ENCODE results near the gene PRR19.

Gene PRR19

GRCh38 chr19:42271861-42272534 lies 29.9 kb upstream of the PRR19 start:
- DNase-seq = no peak

DNA sequence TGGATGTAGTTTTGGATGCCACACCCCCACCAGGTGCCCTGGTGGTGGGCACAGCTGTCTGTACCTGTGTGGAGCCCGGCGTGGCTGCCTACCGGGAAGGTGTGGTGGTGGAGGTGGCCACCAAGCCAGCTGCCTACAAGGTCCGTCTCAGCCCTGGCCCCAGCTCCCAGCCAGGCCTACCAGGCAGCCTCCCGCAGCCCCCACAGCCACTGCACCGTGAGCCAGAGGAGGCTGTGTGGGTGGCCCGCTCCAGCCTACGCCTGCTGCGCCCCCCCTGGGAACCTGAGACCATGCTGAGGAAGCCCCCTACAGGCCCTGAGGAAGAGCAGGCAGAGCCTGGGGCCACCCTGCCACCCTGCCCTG lies 29.4 kb upstream of the PRR19 start:
- no peak for DNase-seq

DNA sequence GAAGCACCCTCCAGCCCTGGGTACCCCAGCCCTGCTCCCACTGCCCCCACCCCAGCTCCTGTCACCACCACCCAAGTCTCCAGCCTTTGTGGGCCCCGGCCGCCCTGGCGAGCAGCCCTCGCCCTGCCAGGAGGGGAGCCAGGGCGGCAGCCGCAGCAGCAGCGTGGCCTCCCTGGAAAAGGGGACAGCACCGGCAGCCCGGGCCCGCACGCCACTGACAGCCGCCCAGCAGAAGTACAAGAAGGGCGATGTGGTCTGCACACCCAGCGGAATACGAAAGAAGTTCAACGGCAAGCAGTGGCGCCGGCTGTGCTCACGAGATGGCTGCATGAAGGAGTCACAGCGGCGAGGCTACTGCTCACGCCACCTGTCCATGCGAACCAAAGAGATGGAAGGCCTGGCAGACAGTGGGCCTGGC lies 28.9 kb upstream of the PRR19 start:
- DNase-seq = no peak

DNA sequence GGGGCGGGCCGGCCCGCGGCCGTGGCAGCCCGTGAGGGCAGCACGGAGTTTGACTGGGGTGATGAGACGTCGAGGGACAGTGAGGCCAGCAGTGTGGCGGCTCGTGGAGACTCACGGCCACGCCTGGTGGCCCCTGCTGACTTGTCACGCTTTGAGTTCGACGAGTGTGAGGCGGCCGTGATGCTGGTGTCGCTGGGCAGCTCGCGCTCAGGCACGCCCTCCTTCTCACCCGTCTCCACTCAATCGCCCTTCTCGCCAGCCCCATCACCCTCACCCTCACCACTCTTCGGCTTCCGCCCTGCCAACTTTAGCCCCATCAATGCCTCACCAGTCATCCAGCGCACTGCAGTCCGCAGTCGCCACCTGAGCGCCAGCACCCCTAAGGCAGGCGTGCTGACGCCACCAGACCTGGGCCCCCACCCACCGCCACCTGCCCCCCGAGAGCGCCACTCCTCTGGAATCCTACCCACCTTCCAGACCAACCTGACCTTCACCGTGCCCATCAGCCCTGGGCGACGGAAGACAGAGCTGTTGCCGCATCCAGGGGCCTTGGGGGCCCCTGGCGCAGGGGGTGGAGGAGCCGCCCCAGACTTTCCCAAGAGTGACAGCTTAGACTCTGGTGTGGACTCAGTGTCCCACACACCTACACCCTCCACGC lies 28.4 kb upstream of the PRR19 start:
- DNase-seq = no peak

DNA sequence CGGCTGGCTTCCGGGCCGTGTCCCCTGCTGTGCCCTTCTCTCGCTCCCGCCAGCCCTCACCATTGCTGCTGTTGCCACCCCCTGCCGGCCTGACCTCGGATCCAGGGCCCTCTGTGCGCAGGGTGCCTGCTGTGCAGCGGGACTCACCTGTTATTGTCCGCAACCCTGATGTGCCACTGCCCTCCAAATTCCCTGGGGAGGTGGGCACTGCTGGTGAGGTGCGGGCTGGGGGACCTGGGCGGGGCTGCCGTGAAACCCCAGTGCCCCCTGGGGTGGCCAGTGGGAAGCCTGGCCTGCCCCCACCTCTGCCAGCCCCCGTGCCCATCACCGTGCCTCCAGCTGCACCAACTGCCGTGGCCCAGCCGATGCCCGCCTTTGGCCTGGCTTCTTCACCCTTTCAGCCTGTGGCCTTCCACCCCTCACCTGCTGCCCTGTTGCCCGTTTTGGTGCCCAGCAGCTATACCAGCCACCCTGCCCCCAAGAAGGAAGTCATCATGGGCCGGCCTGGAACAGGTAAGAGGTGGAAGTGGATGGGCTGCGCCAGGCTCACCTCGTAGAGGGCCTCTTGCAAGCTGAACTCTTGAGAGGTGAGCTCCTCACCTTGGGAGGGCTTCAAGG lies 27.8 kb upstream of the PRR19 start:
- DNase-seq = no peak

- DNase-seq = no peak
Measured at GRCh38 chr19:42275103-42275502, 26.8 kb upstream of the PRR19 start.

DNA sequence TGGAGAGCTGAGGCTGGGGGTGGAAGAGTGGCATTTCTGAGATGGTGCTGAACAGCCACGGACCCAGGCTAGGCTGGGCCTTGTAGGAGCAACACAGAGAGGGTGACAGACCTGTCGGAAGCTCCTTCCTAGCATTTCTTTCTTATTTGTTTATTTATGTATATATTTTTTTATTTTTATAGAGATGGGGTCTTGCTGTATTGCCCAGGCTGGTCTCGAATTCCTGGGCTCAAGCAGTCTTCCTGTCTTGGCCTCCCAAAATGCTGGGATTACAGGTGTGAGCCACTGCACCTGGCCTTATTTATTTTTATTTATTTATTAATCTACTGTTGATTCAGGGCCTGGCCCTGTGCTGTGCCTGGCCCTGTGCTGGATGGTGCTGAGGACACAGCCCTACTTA lies 26.4 kb upstream of the PRR19 start:
- no peak for DNase-seq

DNA sequence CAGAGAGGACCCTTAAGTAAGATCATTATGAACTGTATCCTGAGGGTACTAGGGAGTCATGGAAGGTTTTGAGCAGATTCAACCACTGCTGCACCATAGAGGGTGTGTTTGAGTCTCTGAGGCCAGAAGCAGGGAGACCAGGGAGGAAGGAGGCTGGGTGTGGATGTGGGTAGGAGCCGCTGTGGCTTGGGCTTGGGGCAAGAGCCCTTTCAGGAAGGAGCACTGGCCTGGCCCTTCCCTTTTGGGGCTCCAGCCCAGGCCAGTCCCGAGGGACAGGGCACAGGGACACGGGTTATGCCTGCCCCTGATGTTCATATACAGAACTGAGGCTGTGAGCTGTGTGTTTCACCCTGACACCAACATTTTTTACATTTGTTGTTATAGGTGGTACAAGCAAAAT lies 25.6 kb upstream of the PRR19 start:
- no peak for DNase-seq

DNA sequence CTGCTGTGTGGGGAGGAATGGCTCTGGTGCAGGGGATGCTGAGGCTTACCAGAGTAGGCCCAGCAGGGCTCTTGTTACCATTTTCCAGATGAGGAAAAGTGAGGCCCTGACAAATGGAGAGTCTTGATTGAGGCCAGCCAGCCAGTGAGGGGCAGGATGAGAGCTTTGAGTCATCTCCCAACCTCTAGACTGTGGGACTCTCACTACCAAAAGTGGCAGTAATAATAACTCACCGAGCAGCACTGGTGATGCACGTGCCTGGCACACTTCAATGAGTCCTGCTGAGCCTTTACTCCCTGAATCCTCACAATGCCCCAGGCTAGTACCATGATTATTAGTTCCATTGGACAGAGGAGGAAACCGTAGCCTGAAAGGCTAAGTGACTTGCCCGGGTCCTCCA lies 25.1 kb upstream of the PRR19 start:
- DNase-seq = no peak

DNA sequence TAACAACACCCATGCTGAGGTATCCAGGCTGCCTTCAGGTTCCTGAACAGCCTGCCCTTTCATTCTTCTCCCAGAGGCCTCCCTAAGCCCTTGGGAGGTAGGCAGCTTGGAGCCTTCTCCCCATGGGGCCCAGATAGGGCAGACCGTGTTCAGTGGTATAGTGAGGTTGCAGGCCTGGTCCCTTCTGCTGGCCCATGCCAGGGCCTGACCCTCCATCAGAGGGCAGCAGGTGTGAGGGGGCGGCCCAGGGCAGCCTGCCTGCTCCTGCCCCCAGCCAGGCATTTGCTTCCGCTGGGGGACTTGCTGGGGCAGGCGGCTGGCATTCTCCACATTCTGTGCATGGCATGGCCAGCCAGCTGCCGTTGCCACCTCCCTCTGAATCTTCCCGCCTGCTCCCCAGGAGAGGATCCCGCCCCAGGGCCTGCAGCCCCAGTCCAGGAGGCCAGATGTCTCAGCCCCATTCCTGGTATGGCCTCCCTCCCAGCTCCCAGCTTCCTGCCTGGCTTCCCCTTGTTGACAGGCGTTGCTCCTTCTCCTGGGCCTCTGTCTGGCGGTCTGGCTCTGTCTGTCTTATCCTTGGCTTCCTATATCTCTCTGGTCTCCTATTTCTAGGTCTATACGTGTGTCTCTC lies 24.0 kb upstream of the PRR19 start:
- DNase-seq = peak; percentile 45

DNA sequence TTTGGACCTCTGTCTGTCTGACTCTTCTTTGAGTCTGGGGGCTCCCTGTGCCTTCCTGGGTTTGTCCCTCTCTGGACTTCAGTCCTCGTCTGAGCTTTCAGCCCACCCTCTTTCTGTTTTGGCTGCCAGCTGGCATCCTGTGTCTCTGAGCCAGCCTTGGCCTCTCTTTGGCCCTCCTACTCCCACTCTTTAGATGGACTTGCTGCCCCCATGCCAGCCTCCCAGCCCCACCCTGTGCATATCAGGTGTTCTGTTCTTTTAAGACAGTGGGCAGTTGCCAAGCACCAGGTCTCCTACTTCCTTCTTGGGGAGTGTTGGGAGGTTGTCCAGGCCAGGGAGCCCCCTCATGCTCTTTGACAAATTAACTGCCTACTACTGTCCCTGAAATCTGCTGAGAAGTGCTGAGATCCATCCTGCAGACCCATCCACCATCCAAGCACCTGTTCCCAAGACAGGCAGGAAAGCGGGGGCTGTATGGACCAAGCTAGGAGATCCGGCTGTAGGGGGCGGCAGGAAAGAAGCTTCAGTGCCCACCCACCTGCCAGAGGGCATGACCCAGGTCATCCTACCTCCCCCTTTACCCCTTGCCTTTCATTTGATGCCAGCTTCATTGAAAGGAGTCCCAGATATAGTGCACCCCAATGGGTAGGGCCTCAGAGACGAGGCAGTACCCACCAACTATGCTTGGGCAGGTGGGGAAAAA lies 23.3 kb upstream of the PRR19 start:
- no peak for DNase-seq

GRCh38 chr19:42279155-42279901 lies 22.6 kb upstream of the PRR19 start:
- DNase-seq = peak; percentile 64

DNA sequence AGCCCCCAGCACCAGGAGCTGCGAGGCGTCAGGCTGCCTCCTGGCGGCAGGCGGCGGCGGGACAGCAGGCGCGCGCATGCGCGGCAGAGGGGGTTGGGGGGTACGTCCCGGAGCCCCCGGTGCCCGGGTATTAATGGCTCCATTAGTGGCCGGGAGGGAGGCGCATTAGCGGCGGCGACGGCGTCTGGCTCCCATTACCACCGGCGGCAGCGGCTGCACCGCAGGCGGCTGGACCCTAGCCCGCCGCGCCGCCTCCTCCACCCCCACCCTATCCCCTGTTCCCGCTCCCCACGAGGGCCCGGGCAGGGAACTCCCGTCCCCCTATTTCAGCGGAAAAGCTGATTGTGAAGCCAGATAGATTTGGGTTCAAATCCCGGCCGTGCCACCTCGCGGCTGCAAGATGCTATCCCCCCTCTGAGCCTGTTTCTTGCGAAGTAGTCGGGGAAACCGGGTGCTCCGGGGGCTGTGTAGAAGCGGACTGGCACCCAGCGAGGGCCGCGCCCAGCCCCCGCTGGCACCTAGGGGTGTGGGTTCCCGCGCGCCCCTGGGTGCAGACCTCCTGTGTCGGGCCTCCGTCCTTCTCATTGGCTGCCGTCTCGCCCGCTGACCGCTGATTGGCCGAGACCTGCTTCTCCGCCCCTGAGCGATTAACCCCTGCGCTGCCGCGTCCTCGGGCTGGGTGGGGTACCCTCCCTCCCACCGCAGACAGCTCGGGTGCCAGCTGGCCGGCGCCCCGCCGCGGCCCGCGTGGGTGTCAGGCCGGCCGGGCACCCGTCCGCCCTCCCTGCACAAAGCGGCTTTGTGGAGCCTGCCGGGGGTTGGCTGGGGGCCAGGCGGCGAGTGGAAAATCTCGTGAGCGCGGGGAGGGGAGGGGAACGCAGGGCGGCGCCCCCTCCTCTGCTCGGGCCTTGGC lies 21.8 kb upstream of the PRR19 start:
- DNase-seq = peak; percentile 88

GRCh38 chr19:42280815-42281145 lies 21.2 kb upstream of the PRR19 start:
- no peak for DNase-seq

DNA sequence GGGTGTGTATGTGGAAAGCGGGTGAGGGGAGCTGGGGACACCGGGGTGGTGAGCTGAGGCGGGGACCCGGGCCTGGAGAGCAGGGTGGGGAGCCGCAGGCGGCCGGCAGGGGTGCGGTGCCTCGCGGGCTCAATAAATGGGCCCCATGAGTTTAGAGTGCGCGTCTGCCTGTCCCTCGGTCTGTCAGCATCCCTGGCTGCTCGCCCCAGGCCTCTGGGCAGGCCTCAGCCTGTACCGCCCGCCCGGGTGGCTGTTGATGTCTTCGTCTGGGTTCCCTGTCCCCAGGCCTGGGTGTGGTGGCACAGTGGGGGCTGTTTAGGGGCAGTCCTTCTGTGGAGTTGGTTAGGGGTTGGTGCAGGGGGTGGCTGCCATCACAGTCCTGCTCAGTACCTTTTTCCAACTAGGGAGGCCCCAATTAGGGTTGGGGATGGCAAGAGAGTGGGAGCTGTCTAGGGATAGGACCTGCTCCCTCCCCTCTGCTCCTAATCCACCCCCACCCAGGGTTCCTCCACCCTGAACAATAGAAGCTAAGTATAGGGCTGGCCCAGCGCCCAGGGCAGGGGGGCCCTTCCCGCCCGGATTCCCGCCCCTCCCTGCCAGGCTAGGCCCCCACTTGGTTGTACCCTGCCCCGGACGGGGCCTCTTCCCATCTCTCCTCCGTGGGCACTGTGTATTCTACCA lies 20.6 kb upstream of the PRR19 start:
- DNase-seq = no peak

- DNase-seq = peak; percentile 36
Measured at GRCh38 chr19:42281827-42282762, 19.8 kb upstream of the PRR19 start.

GRCh38 chr19:42282819-42283187 lies 19.1 kb upstream of the PRR19 start:
- no peak for DNase-seq

GRCh38 chr19:42283188-42284065 lies 18.5 kb upstream of the PRR19 start:
- peak; percentile 98 for DNase-seq

GRCh38 chr19:42284066-42284501 lies 17.8 kb upstream of the PRR19 start:
- DNase-seq = peak; percentile 94

Data from DMS53 (cell line).